ENCODE data around the gene VAV1. TPM values are rescaled to one million over a fixed set of nuclear protein-coding genes. Genes with fewer than 3 reads are reported as not detected.

VAV1 gene
- total RNA-seq, 1 experiment from 2014 or later = not detected

DNA sequence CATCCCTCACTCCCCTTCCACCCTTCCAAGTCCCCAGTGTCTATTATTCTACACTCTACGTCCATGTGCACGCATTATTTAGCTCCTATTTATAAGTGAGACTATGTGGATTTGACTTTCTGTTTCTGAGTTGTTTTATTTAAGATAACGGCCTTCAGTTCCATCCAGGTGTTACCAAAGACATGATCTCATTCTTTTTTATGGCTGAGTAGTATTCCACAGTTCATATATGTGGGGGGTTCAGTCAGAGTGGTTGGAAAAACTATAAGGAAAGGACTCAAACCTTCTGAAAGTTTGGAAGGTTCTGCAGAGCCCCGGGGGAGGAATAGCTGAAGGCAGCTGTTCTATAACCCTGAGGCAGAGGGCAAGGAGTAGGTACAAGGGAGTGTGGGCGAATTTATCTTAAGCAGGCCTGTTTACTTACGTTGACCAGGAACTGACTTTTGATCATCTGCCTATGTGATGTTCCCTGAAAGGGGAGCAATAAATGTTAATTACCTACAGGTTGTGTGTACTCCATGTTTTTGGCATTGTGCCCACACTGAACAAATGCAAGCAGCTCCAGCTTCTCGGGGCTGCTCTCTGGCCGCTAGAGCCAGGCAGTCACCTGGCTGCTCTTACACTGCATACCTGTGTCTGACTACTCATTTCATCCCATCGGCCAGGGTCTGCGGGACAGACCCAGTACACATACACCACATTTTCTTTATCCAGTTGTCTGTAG, 101.4 kb downstream of the VAV1 start:
- H3K4me3 Mint-ChIP-seq (ENCODE audit: unreplicated experiment) = no peak overlapping the region
- Histone ChIP-seq H3K4me3 (ENCODE audit: low read depth, low read length) (no peak overlapping the region), H3K4me1 (no peaks in the 10 kb centered on the region), H3K9me3 (no peaks in the 10 kb centered on the region), H3K36me3 (ENCODE audit: control insufficient read depth, insufficient read depth, low read length) (no peaks in the 10 kb centered on the region), H3K27me3 (replicated peaks; ENCODE audit: control insufficient read depth, insufficient read depth, low read length) (no peaks in the 10 kb centered on the region)
- ChIA-PET CTCF (no interaction called here), POLR2A (no interaction called here)
- H3K36me3 Mint-ChIP-seq (ENCODE audit: insufficient read depth, unreplicated experiment) = no peaks in the 10 kb centered on the region
- H3K27ac Mint-ChIP-seq (ENCODE audit: unreplicated experiment) = no peak overlapping the region
- H3K9me3 Mint-ChIP-seq (ENCODE audit: unreplicated experiment) = peaks cover 9% of the 10 kb centered on the region
- no TSS peak for BruUV-seq (replicated peaks)
- intact Hi-C loops (cut with micrococcal nuclease; ENCODE audit: unreplicated experiment) = no loop called here
- TF ChIP-seq, protein P1, sequence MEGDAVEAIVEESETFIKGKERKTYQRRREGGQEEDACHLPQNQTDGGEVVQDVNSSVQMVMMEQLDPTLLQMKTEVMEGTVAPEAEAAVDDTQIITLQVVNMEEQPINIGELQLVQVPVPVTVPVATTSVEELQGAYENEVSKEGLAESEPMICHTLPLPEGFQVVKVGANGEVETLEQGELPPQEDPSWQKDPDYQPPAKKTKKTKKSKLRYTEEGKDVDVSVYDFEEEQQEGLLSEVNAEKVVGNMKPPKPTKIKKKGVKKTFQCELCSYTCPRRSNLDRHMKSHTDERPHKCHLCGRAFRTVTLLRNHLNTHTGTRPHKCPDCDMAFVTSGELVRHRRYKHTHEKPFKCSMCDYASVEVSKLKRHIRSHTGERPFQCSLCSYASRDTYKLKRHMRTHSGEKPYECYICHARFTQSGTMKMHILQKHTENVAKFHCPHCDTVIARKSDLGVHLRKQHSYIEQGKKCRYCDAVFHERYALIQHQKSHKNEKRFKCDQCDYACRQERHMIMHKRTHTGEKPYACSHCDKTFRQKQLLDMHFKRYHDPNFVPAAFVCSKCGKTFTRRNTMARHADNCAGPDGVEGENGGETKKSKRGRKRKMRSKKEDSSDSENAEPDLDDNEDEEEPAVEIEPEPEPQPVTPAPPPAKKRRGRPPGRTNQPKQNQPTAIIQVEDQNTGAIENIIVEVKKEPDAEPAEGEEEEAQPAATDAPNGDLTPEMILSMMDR (IDR thresholded peaks at IDR 0.05; ENCODE audit: insufficient read depth in 1 of 2, low read depth in 1 of 2, low read length in 1 of 2, severe bottlenecking in 1 of 2, unreplicated experiment in 1 of 2) = no peak
- no peaks in the 10 kb centered on the region for H3K4me1 Mint-ChIP-seq (ENCODE audit: low read depth, unreplicated experiment)
- no peak for DNase-seq
- peaks cover 10% of the 10 kb centered on the region for H3K27me3 Mint-ChIP-seq (ENCODE audit: insufficient read depth, unreplicated experiment)

DNA sequence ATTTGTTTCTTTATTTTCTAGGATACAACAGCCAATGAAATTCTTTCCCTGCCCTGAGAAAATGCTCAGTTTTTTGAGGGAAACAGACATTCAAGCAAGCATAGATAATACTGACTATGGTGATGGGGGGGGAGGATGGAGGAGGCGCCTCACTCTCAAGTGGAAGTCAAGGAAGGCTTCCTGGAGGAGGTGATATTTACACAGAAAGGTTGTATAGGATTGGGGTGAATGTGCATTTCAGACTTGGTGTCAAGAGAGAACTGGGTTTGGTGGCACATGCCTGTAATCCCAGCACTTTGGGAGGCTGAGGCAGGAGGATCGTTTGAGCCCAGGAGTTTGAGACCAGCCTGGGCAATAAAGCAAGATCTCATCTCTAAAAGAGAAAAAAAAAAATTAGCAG, 102.7 kb downstream of the VAV1 start:
- H3K9me3 Mint-ChIP-seq (ENCODE audit: unreplicated experiment) = peaks cover 9% of the 10 kb centered on the region
- peaks cover 14% of the 10 kb centered on the region for H3K27me3 Mint-ChIP-seq (ENCODE audit: insufficient read depth, unreplicated experiment)
- no peaks in the 10 kb centered on the region for H3K36me3 Mint-ChIP-seq (ENCODE audit: insufficient read depth, unreplicated experiment)
- BruUV-seq (replicated peaks) = no TSS peak
- Histone ChIP-seq H3K36me3 (ENCODE audit: control insufficient read depth, insufficient read depth, low read length) (no peaks in the 10 kb centered on the region), H3K4me3 (ENCODE audit: low read depth, low read length) (no peak overlapping the region), H3K27me3 (replicated peaks; ENCODE audit: control insufficient read depth, insufficient read depth, low read length) (no peaks in the 10 kb centered on the region), H3K9me3 (no peaks in the 10 kb centered on the region), H3K4me1 (no peaks in the 10 kb centered on the region)
- intact Hi-C loops (cut with micrococcal nuclease; ENCODE audit: unreplicated experiment) = no loop called here
- ChIA-PET POLR2A (no interaction called here), CTCF (interaction anchor here (0.6 kb wide), 2 partner anchors 12 to 829 kb away, joined by 3 read pairs; no protein-coding TSS in a partner anchor)
- DNase-seq = no peak
- no peaks in the 10 kb centered on the region for H3K4me1 Mint-ChIP-seq (ENCODE audit: low read depth, unreplicated experiment)
- no peak overlapping the region for H3K4me3 Mint-ChIP-seq (ENCODE audit: unreplicated experiment)
- TF ChIP-seq, protein P1 (IDR thresholded peaks at IDR 0.05; ENCODE audit: insufficient read depth in 1 of 2, low read depth in 1 of 2, low read length in 1 of 2, severe bottlenecking in 1 of 2, unreplicated experiment in 1 of 2) = no peak
- no peak overlapping the region for H3K27ac Mint-ChIP-seq (ENCODE audit: unreplicated experiment)

DNA sequence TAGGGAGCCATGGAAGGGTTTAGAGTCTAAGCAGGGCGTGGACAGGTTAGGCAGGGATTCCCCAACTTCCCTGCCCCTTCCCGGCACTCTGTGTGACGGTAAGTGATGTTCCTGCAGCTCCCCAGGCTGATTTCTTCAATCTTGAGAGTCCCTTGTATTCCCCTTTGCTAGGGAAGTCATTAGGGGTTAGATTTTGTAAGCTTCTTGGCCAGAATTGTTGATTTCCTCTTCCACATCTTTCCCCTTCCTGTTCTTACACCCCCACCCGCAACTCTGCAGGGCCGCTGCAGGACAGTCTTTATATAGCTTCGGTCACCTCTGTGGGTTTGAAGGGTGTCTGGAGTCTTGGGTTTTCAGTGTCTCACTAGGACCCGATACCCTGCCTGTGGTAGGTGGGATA, 104.2 kb downstream of the VAV1 start:
- Histone ChIP-seq H3K27me3 (replicated peaks; ENCODE audit: control insufficient read depth, insufficient read depth, low read length) (no peaks in the 10 kb centered on the region), H3K4me1 (no peaks in the 10 kb centered on the region), H3K36me3 (ENCODE audit: control insufficient read depth, insufficient read depth, low read length) (no peaks in the 10 kb centered on the region), H3K4me3 (ENCODE audit: low read depth, low read length) (no peak overlapping the region), H3K9me3 (no peaks in the 10 kb centered on the region)
- intact Hi-C loops (cut with micrococcal nuclease; ENCODE audit: unreplicated experiment) = no loop called here
- Mint-ChIP-seq H3K36me3 (ENCODE audit: insufficient read depth, unreplicated experiment) (no peaks in the 10 kb centered on the region), H3K4me3 (ENCODE audit: unreplicated experiment) (no peak overlapping the region), H3K27ac (ENCODE audit: unreplicated experiment) (no peak overlapping the region), H3K4me1 (ENCODE audit: low read depth, unreplicated experiment) (no peaks in the 10 kb centered on the region), H3K27me3 (ENCODE audit: insufficient read depth, unreplicated experiment) (peaks cover 14% of the 10 kb centered on the region), H3K9me3 (ENCODE audit: unreplicated experiment) (peaks cover 9% of the 10 kb centered on the region)
- POLR2A ChIA-PET = interaction anchor here (0.6 kb wide), 1 partner anchor 563 kb away, joined by 6 read pairs; no protein-coding TSS in a partner anchor
- no peak for DNase-seq
- CTCF ChIA-PET = no interaction called here
- no TSS peak for BruUV-seq (replicated peaks)
- TF ChIP-seq, protein P1 (IDR thresholded peaks at IDR 0.05; ENCODE audit: insufficient read depth in 1 of 2, low read depth in 1 of 2, low read length in 1 of 2, severe bottlenecking in 1 of 2, unreplicated experiment in 1 of 2) = no peak

All from Caco-2 (cell line).